Stimulated activated CD4-positive, alpha-beta T cell treated with anti-CD3 and anti-CD28 coated beads, TNF-alpha, amount 100 ng/mL, for 24 hours (primary cell): ENCODE measurements around the gene SMIM1.

Experiments
- DNase-seq, 3 experiments: peaks; one replicate each; pipeline ENCODE4 v3.0.0-alpha.2; 2020; ENCODE audit warnings: low read depth in 3 of 3

SMIM1 gene

GRCh38 chr1:3756394-3756793, 16.2 kb upstream of the SMIM1 start:
- DNase-seq = no peak

DNA sequence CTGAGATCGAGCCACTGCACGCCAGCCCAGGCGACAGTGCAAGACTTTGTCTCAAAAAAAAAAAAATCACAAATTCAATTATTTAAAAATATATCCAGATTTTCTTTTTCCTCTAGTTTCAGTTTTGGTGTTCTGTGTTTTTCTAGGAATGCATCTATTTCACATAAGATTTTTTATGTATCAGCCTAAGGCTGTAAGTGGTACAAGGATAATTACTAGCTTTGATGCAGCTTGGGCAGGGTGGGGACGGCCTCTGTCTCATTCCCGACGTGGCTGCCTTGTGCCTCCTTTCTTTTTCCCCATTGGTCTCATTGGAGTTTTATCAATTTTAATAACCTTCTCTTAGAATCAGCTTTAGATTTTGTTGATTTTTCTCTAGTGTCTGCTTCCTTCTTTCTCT, 13.4 kb upstream of the SMIM1 start:
- DNase-seq = no peak

DNA sequence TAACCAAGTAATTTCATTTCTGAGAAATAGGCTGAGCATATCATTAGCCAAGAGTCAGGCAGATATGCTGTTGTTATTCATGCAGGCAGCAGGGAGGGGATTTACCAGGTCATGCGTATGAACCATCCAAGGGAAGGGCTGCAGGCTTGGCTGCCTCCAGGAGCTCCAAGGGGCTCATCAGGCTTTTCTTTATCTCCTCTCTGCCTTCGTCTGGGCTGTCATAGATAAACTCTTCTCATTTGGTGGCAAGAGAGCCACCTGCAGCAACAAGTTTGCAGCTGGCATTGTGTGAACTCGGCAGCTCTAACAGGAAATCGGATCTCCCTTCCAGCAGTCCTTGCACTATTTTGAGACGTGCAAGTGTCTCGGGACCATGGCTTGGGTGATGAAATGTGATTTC, 12.8 kb upstream of the SMIM1 start:
- no peak for DNase-seq

DNA sequence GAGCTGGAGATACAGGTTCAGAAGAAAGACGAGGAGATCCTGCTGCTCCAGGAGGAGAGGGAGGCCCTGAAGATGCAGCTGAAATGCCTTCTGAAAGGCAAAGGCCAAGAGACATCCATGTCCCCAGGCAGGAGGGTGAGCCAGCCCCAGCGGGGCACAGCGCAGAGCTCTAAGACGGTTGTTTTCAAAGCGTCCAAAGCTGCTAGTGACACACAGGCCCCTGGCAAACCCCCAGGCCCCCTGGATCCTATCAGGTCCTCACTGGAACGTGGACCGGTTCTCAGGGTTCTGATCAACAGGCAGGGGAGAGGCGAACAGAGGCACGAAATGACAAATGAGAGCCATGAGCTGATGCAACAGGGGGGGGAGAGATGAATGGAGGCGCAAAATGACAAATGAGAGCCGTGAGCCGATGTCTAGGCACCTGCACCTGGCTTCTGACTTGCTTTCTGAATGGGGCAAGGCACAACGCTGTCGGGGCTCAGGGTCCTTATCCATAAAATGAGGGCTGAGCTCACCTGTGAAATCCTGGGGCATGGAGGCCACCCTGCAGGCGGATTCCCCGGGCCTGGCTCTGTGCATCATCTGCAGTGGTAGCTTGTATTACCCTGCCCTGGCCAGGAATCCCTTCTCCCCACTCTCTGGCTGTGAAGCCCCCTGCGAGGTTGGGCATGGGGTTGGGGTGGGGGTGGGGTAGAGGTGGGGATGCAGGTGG, 11.1 kb upstream of the SMIM1 start:
- no peak for DNase-seq

DNA sequence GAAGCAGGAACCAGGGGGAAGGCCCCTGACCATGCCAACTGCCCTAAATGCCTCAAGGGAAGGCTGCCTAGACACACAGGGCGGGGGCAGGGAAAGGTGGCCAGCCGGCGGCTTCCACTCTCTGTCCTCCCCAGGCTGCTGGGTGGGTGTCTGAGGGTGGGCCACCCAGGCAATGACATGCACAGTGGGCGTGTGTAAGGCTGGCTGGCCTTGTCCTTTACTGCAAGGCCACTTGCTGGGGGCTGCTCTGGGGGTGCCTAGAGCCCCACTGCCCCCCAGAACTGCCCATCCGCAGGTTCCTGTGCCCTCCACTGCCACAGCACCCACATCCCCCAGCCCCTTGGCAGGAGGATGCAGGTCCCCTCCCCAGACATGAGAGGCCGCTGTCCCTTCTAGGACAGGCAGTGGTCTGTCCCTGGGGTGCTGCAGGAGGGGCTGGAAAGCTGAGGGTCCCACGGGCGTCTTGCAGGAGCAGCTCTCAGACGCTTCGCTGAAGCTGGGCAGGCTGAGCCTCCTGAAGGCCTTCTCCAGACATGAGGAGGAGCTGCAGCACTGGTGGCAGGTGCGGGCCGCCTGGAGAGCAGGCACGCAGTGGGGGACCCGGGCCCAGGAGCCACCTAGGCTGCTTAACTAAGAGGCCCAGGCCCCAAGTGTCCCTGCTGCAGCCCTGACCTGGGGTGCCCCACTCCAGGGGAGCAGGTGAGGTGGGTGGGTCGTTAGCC, 10.2 kb upstream of the SMIM1 start:
- DNase-seq = no peak

- DNase-seq = no peak
Measured at GRCh38 chr1:3762873-3763228, 9.7 kb upstream of the SMIM1 start.

- no peak for DNase-seq
Measured at GRCh38 chr1:3763351-3764125, 9.0 kb upstream of the SMIM1 start.

- no peak for DNase-seq
Measured at GRCh38 chr1:3767328-3767925, 5.1 kb upstream of the SMIM1 start.

- DNase-seq = no peak
Measured at GRCh38 chr1:3768811-3769390, 3.6 kb upstream of the SMIM1 start.

- DNase-seq = no peak
Measured at GRCh38 chr1:3770047-3770765, 2.3 kb upstream of the SMIM1 start.

- no peak for DNase-seq
Measured at GRCh38 chr1:3771108-3772026, 1.2 kb upstream of the SMIM1 start.

GRCh38 chr1:3772027-3772714, 378 bp upstream of the SMIM1 start:
- DNase-seq = peak; percentile 75 to 91 (median 77)

- DNase-seq = no peak
Measured at GRCh38 chr1:3773572-3774275, 1.2 kb downstream of the SMIM1 start.

GRCh38 chr1:3774276-3774945, 1.9 kb downstream of the SMIM1 start:
- DNase-seq = no peak

- no peak for DNase-seq
Measured at GRCh38 chr1:3774946-3775489, 2.5 kb downstream of the SMIM1 start.

DNA sequence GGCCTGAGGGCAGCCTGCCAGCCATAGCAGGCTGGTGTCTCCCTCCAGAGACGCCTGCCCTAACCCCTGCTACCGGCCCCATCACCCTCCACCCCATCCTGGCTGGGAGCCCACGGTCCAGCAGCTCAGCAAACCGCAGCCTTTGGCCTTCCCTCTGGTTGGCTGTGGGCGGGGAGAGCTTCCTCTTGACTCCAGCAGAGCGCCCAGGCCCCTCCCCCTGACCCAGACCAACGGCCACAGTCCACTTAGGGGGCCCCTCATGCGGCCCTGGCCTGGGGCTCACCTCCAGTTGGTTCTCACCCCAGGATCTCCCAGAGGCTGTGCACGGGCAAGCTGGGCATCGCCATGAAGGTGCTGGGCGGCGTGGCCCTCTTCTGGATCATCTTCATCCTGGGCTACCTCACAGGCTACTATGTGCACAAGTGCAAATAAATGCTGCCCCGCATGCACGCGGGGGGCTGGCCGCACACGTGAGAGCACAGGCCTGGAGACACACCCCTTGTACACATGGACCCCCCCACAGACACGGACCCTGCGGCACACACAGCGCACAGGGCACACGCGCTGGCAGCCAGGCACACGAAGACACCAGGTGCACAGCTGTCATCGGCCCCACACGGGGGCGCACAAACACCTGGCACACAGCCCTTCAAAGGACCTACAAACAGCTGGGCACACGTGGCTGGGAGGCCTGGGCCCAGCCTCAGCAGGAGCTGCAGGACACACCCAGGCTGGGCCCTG, 3.1 kb downstream of the SMIM1 start:
- DNase-seq = peak in 1 of 3 experiments; percentile 54

DNA sequence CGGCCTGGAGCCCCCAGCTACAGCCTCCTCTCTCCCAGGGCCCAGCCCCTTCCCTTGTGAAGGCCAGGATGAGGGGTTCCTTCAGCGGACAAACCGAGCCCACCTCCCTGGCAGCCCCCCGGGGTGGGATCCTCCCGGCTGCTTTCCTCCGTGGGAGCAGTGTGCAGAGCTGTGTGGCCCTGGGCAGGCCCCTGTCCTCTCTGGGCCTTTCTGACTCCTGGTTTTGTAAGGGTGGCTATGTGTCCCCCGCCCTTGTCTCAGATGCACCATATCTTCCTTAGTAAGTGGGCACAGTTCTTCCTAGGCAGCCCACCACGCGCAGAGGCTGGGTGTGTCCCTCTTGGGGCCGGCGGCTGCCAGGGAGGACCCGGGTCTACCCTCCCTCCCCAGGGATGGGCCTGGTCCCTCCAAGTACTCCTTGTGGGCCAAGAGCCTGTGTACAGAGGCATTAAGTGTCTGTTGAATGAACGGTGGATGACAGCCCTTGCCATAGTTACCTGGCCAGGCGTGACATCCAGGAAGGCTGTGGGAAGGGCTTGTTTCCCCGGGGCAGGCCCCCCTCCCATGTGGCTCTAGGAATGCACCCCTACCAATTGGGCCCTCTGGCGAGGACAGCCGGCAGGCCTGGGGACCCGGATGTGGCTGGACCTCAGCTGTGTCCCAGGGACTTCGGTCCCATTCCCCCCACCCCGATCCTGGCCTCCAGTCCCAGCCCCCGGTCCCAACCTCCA, 3.8 kb downstream of the SMIM1 start:
- no peak for DNase-seq
